Adrenal gland (tissue), 12 donors: ENCODE data around the gene LCOR. TPM values are rescaled to one million over a fixed set of nuclear protein-coding genes. Genes with fewer than 3 reads are reported as not detected.

Experiments
- DNase-seq, 7 donors: peaks; one replicate each; pipeline ENCODE4 v3.0.0-alpha.2; 2019 to 2020
- H3K27ac ChIP-seq, 5 donors: fragments of 200-600 bp; sonication (generic) in 4 of 5; 1 replicate in 3 of 5; 2 replicates in 2 of 5; pipeline versions ENCODE4 v1.5.1 to v1.8.0; 2016 to 2020; ENCODE audit warnings: mild to moderate bottlenecking in 1 of 5
- H3K27me3 ChIP-seq: fragments of 200-600 bp; 2 replicates; pipeline ENCODE4 v1.8.0; 2021
- H3K36me3 ChIP-seq, 2 donors: fragments of 200-600 bp; replicated peaks in 1 of 2; 1 replicate in 1 of 2; 2 replicates in 1 of 2; pipeline versions ENCODE4 v1.5.1 to v1.8.0; 2018 to 2022
- H3K4me1 ChIP-seq, 2 donors: fragments of 200-600 bp; replicated peaks in 1 of 2; 1 replicate in 1 of 2; 2 replicates in 1 of 2; pipeline versions ENCODE4 v1.5.1 to v1.8.0; 2018 to 2021
- H3K4me3 ChIP-seq, 4 donors: fragments of 200-600 bp; sonication (generic) in 3 of 4; one replicate each; pipeline ENCODE4 v1.5.1; 2016 to 2018
- H3K9me3 ChIP-seq, 3 donors: fragments of 200-600 bp; sonication (generic) in 1 of 3; replicated peaks in 1 of 3; 1 replicate in 2 of 3; 2 replicates in 1 of 3; pipeline versions ENCODE4 v1.5.1 to v1.8.0; 2016 to 2021
- POLR2A ChIP-seq, 2 donors: fragments of 450-650 bp; IDR thresholded peaks; one replicate each; pipeline ENCODE4 v1.6.1; 2017; ENCODE audit warnings: antibody characterized with exemption in 2 of 2, mild to moderate bottlenecking in 2 of 2, moderate library complexity in 1 of 2
- WGBS, 4 donors: extraction: QIAGEN DNeasy Blood & Tissue Kit in 2 of 4; methylation state at CpG; one replicate each; pipeline versions ENCODE4 v1.1.5 to v1.1.7; 2013 to 2017; 5-methylcytosine and 5-hydroxymethylcytosine counted together
- intact Hi-C, 2 donors: fragments of 100-400 bp; cut with DNase I; formaldehyde crosslinking; loops; one replicate each; pipeline versions ENCODE4 v1.14.1 to v1.15.0; 2022 to 2023
- polyA plus RNA-seq, 3 donors: library from polyadenylated mRNA; stranded (reverse); fragments of 200-250 nt in 2 of 3; fragments of 350-450 nt in 1 of 3; fragmentation: Illumina TruSeq in 1 of 3; extraction: RNeasy Lipid Tissue Mini Kit (QIAGEN cat#74804) in 1 of 3; gene quantifications; one replicate each; pipeline ENCODE4 v1.2.3, GENCODE V29; 2013 to 2014
- total RNA-seq, 9 donors: library from RNA; depleted of rRNA in 4 of 9; stranded (reverse); fragments of >200 nt in 4 of 9; fragments of 120-200 nt in 1 of 9; fragmentation: NEBNext Ultra II Directional in 1 of 9; extraction: Animal tissue kit (Norgen Biotek cat#: 25700) in 1 of 9; gene quantifications; one replicate each; pipeline versions ENCODE4 v1.1.0 to v1.2.4, GENCODE V29; 2013 to 2023
- TF ChIP-seq, protein P1 (sequence below), 6 experiments: fragments of 450-650 bp in 4 of 6; fragments of 200-600 bp in 2 of 6; sonication (generic) in 1 of 6; IDR thresholded peaks; 1 replicate in 5 of 6; 2 replicates in 1 of 6; pipeline versions ENCODE4 v1.5.1 to v1.8.0; 2016 to 2021; ENCODE audit warnings: antibody characterized with exemption in 6 of 6, mild to moderate bottlenecking in 2 of 6, moderate library complexity in 1 of 6
- donor health status: healthy with polysubstance abuse.
- donor health status: Bipolar disorder and iron deficiency.
- donor health status: DM: yes; HTN: yes; CAD: no.
- donor health status: DM: no; HTN: no; CAD: no.
- donor health status: DM: no; HTN: no; CAD: no.
- donor health status: DM: yes; HTN: yes; CAD: no.

Gene LCOR
- total and polyA plus RNA-seq, 12 donors = 1.5 to 38.4 (median 17.2) TPM

DNA sequence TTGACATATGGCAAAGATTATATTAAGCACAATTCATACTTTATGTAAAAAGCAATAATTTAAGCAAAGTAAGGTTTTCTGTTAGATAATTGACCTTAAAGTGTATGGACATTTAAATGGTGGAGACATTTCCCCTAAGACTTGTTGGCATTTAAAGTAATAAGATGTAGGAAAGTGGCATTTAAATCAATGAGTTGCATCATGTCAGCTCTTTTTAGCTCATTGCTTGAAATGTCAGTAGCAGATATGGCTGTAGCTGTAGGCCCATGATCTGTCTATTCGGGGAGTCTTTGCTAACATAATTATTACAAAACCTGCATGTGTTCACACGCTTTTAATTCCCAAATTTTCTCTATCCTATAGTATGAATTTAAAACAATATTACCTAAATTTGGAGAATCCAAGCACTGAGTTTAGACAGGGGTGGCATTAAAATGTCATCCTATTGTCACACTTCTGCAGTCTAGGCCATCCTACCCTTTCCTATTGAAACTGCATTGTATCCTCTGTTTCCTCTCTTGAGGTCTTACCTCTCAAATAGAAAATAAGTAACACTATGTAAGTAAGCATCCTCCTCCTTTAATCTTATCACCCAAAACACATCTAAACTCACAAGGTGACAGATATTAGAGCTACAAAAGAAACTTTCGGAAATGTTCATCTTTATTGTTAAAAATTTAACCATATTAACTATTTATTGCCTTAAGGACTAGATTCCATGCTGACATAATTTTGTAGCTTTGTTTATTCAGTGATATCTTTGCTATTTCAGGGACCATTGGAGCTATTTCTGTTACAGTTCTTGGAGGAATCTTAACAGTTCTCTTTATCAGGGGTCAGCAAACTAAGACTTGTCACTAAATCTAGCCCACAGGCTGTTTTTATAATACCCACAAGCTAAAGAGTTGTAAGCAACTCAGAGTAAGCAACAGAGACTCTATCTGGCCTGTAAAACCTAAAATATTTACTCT, 91.2 kb downstream of the LCOR start:
- Histone ChIP-seq H3K27ac (no peak overlapping the region), H3K9me3 (no peaks in the 10 kb centered on the region), H3K4me1 (peaks cover 0 to 8% of the 10 kb centered on the region in 2 donors), H3K4me3 (no peak overlapping the region), H3K27me3 (no peaks in the 10 kb centered on the region), H3K36me3 (no peaks in the 10 kb centered on the region)
- TF ChIP-seq, protein P1, sequence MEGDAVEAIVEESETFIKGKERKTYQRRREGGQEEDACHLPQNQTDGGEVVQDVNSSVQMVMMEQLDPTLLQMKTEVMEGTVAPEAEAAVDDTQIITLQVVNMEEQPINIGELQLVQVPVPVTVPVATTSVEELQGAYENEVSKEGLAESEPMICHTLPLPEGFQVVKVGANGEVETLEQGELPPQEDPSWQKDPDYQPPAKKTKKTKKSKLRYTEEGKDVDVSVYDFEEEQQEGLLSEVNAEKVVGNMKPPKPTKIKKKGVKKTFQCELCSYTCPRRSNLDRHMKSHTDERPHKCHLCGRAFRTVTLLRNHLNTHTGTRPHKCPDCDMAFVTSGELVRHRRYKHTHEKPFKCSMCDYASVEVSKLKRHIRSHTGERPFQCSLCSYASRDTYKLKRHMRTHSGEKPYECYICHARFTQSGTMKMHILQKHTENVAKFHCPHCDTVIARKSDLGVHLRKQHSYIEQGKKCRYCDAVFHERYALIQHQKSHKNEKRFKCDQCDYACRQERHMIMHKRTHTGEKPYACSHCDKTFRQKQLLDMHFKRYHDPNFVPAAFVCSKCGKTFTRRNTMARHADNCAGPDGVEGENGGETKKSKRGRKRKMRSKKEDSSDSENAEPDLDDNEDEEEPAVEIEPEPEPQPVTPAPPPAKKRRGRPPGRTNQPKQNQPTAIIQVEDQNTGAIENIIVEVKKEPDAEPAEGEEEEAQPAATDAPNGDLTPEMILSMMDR (IDR thresholded peaks at IDR 0.05) = no peak
- no peak for TF ChIP-seq POLR2A (IDR thresholded peaks at IDR 0.05)
- intact Hi-C loops = no loop called here
- no peak for DNase-seq
- WGBS, 4 donors = 78 to 89% (median 85%) methylated on average over 3 of the region's 3 CpGs

DNA sequence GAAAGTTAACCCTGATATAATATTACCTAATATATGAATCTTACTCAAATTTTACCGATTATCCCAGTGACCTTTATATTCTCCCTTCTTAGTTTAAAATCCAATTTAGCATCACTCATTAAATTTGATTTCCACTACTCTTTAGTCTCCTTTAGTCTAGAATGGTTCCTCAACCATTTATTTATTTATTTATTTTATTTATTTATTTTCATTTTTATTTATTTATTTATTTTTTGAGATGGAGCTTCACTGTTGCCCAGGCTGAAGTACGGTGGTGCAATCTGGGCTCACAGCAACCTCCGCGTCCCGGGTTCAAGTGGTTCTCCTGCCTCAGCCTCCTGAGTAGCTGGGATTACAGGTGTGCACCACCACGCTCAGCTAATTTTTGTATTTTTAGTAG, 92.8 kb downstream of the LCOR start:
- Histone ChIP-seq H3K9me3 (no peaks in the 10 kb centered on the region), H3K27ac (no peak overlapping the region), H3K4me3 (no peak overlapping the region), H3K27me3 (no peaks in the 10 kb centered on the region), H3K36me3 (no peaks in the 10 kb centered on the region), H3K4me1 (peaks cover 0 to 8% of the 10 kb centered on the region in 2 donors)
- TF ChIP-seq, protein P1 (IDR thresholded peaks at IDR 0.05) = no peak
- no peak for TF ChIP-seq POLR2A (IDR thresholded peaks at IDR 0.05)
- 97 to 98% (median 98%) methylated on average over 6 of the region's 6 CpGs for WGBS, 4 donors
- no peak for DNase-seq
- intact Hi-C loops = no loop called here

DNA sequence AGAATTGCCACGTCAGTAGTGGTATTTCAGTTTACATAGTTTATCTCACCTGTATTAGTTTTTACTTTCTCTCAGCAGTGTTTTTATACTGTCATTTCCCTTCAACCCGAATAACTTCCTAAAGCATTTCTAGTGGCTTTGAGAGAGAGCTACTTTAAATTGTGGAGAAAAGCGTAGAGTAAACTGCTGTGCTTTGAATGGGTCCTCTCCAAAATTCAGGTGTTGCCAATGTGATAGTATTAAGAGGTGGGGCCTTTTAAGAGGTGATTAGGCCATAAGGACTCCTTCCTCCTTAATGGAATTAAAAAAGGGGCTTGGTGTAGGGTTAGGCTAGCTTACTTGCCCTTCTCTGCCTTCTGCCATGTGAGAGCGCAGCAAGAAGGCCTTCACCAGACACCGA, 98.4 kb downstream of the LCOR start:
- TF ChIP-seq, protein P1 (IDR thresholded peaks at IDR 0.05) = no peak
- TF ChIP-seq POLR2A (IDR thresholded peaks at IDR 0.05) = no peak
- Histone ChIP-seq H3K27ac (no peak overlapping the region), H3K9me3 (no peaks in the 10 kb centered on the region), H3K4me1 (no peaks in the 10 kb centered on the region), H3K27me3 (no peaks in the 10 kb centered on the region), H3K36me3 (no peaks in the 10 kb centered on the region), H3K4me3 (no peak overlapping the region)
- 90 to 93% (median 91%) methylated on average over 5 of the region's 5 CpGs for WGBS, 4 donors
- no peak for DNase-seq
- intact Hi-C loops = no loop called here

DNA sequence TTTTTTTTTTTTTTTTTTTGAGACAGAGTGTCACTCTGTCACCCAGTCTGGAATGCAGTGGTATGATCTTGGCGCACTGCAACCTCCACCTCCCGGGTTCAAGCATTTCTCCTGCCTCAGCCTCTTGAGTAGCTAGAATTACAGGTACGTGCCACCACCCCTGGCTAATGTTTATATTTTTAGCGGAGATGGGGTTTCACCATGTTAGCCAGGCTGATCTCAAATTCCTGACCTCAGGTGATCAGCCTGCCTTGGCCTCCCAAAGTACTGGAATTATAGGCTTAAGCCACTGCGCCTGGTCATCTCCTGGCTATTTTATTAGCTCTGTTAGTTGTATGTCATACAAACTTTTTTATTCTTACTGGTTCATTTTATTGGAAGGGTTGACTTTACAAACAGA, 103.0 kb downstream of the LCOR start:
- Histone ChIP-seq H3K27ac (no peak overlapping the region), H3K9me3 (no peaks in the 10 kb centered on the region), H3K36me3 (no peaks in the 10 kb centered on the region), H3K4me3 (no peak overlapping the region), H3K4me1 (no peaks in the 10 kb centered on the region), H3K27me3 (no peaks in the 10 kb centered on the region)
- intact Hi-C loops = no loop called here
- DNase-seq = no peak
- TF ChIP-seq, protein P1 (IDR thresholded peaks at IDR 0.05) = no peak
- no peak for TF ChIP-seq POLR2A (IDR thresholded peaks at IDR 0.05)
- WGBS, 4 donors = 94 to 100% (median 98%) methylated on average over 5 of the region's 5 CpGs
